K562 (cell line): ENCODE data around the gene CNDP1. TPM values are rescaled to one million over a fixed set of nuclear protein-coding genes. Genes with fewer than 3 reads are reported as not detected.

ENCODE experiments used
- ATAC-seq: fragments of 200-7000 bp; cut with Tn5 transposase; 3 replicates; pipeline ENCODE4 v1.9.1; 2020; ENCODE audit warnings: moderate library complexity
- BruUV-seq: library from RNA; stranded (reverse); fragments of 400-500 nt; replicated peaks from 2 replicates; lab custom pipeline; 2021; lab: Mats Ljungman, UMichigan
- CTCF ChIA-PET: fragments of 300-600 bp; formaldehyde crosslinking; extraction: SDS; loops from one replicate; lab custom pipeline; 2021; ENCODE audit warnings: low intra/inter-chr PET ratio; lab: Yijun Ruan, JAX
- POLR2A ChIA-PET: fragments of 300-600, 350-650 bp; sonication (Branson Sonifier 250); formaldehyde crosslinking; extraction: SDS; loops from one replicate; lab custom pipeline; 2021; ENCODE audit warnings: antibody characterized with exemption, inconsistent platforms; lab: Yijun Ruan, JAX
- DNase-seq, 4 experiments: peaks; one replicate each; pipeline versions ENCODE4 v3.0.0 to v3.0.0-alpha.2; 2011 to 2018; ENCODE audit warnings: low spot score in 3 of 4, mixed read lengths in 3 of 4; ENCODE audit errors: extremely low read depth in 1 of 4
- FAIRE-seq: peaks from 2 replicates; lab custom pipeline; 2011; peaks lifted over from hg19 to GRCh38; lab: Jason Lieb, UNC
- H2AFZ ChIP-seq: 2 replicates; pipeline ENCODE4 v1.6.0; 2011; ENCODE audit warnings: low read depth, low read length, control low read depth, inconsistent platforms
- H3K27ac ChIP-seq: fragments of 200-600 bp; 3 replicates; pipeline ENCODE4 v1.8.0; 2011; ENCODE audit warnings: low read depth, mild to moderate bottlenecking, control low read depth, inconsistent platforms, low read length, moderate library complexity, mixed read lengths; ENCODE audit errors: extremely low read depth
- H3K27me3 ChIP-seq, 2 experiments: fragments of 300-600 bp in 1 of 2; 2 replicates in 1 of 2; 3 replicates in 1 of 2; pipeline versions ENCODE4 v1.6.0 to v1.8.0; 2011; ENCODE audit warnings: inconsistent platforms in 2 of 2, low read length in 2 of 2, mild to moderate bottlenecking in 1 of 2, mixed read lengths in 1 of 2, moderate library complexity in 1 of 2; ENCODE audit not compliant: control insufficient read depth in 2 of 2, insufficient read depth in 2 of 2
- H3K36me3 ChIP-seq: fragments of 300-600 bp; 3 replicates; pipeline ENCODE4 v1.8.0; 2011; ENCODE audit warnings: mild to moderate bottlenecking, low read length, inconsistent platforms; ENCODE audit not compliant: control insufficient read depth, insufficient read depth
- H3K4me1 ChIP-seq, 2 experiments: fragments of 200-600 bp in 1 of 2; replicated peaks in 1 of 2; 2 replicates in 1 of 2; 3 replicates in 1 of 2; pipeline versions ENCODE4 v1.5.1 to v1.8.0; 2011; ENCODE audit warnings: inconsistent platforms in 2 of 2, low read length in 2 of 2, mild to moderate bottlenecking in 1 of 2, mixed read lengths in 1 of 2, moderate library complexity in 1 of 2; ENCODE audit not compliant: control insufficient read depth in 2 of 2, insufficient read depth in 2 of 2
- H3K4me2 ChIP-seq: 2 replicates; pipeline ENCODE4 v1.6.1; 2011; ENCODE audit warnings: low read length, control low read depth, inconsistent platforms, mixed read lengths; ENCODE audit not compliant: insufficient read depth
- H3K4me3 ChIP-seq: fragments of 200-600 bp; sonication (generic), shearing (Covaris generic); 2 replicates; pipeline ENCODE4 v1.5.1; 2016; ENCODE audit warnings: control low read depth, inconsistent platforms
- H3K79me2 ChIP-seq: fragments of 200-600 bp; 3 replicates; pipeline ENCODE4 v1.8.0; 2011; ENCODE audit warnings: low read length, inconsistent platforms; ENCODE audit not compliant: control insufficient read depth, insufficient read depth
- H3K9ac ChIP-seq, 2 experiments: 2 replicates each; pipeline versions ENCODE4 v1.6.0 to v1.6.1; 2011; ENCODE audit warnings: low read depth in 2 of 2, low read length in 2 of 2, control low read depth in 1 of 2, inconsistent platforms in 1 of 2, mild to moderate bottlenecking in 1 of 2, mixed read lengths in 1 of 2; ENCODE audit not compliant: insufficient read depth in 1 of 2
- H3K9me1 ChIP-seq: one replicate; pipeline ENCODE4 v1.6.0; 2011; ENCODE audit warnings: inconsistent platforms, mild to moderate bottlenecking, low read length, moderate library complexity; ENCODE audit not compliant: control insufficient read depth, insufficient read depth
- H3K9me3 ChIP-seq: replicated peaks from 2 replicates; pipeline ENCODE4 v1.5.1; 2011; ENCODE audit warnings: low read depth, low read length, inconsistent platforms; ENCODE audit not compliant: control insufficient read depth, insufficient read depth
- H4K20me1 ChIP-seq: replicated peaks from 2 replicates; pipeline ENCODE4 v1.6.1; 2011; ENCODE audit warnings: low read length, inconsistent platforms, mixed read lengths; ENCODE audit not compliant: control insufficient read depth, insufficient read depth
- FOSL1 ChIP-seq: fragments of 200-800 bp; sonication (Bioruptor generic); conservative IDR thresholded peaks from 2 replicates; pipeline ENCODE4 v1.6.1; 2016; ENCODE audit warnings: missing genetic modification characterization, missing compliant biosample characterization
- HIVEP1 ChIP-seq: fragments of 250-450 bp; sonication (Bioruptor Pico); IDR thresholded peaks from 2 replicates; pipeline ENCODE4 v1.4.0; 2020; ENCODE audit warnings: mild to moderate bottlenecking
- MCM3 ChIP-seq: fragments of 450-650 bp; IDR thresholded peaks from 2 replicates; pipeline ENCODE4 v1.6.1; 2016
- NFE2L1 ChIP-seq: fragments of 450-650 bp; IDR thresholded peaks from 2 replicates; pipeline ENCODE4 v1.6.1; 2016; ENCODE audit warnings: missing genetic modification characterization, low read depth, mild to moderate bottlenecking, missing compliant biosample characterization, moderate library complexity, borderline replicate concordance
- SAFB2 ChIP-seq: fragments of 200-400 bp; formaldehyde crosslinking; IDR thresholded peaks from 2 replicates; pipeline ENCODE4 v1.6.1; 2018; ENCODE audit warnings: borderline replicate concordance, low read length, low read depth, moderate library complexity; ENCODE audit not compliant: severe bottlenecking
- SMAD4 ChIP-seq: fragments of 250-450 bp; sonication (Bioruptor Pico); conservative IDR thresholded peaks from 2 replicates; pipeline ENCODE4 v1.8.0; 2021; ENCODE audit warnings: inconsistent platforms, mild to moderate bottlenecking, moderate library complexity
- SP2 ChIP-seq: IDR thresholded peaks from 2 replicates; pipeline ENCODE4 v1.6.1; 2011; ENCODE audit warnings: mild to moderate bottlenecking, low read depth, low read length, moderate library complexity; ENCODE audit not compliant: poor library complexity, severe bottlenecking; ENCODE audit errors: extremely low read depth
- WHSC1 ChIP-seq: IDR thresholded peaks from one replicate; pipeline ENCODE4 v1.6.1; 2012; ENCODE audit warnings: low read length, control low read depth, inconsistent platforms
- ZNF316 ChIP-seq: fragments of 450-650 bp; IDR thresholded peaks from 2 replicates; pipeline ENCODE4 v1.6.1; 2016
- WGBS: fragments of 100-300 bp; shearing (Covaris generic); methylation state at CpG from one replicate; pipeline ENCODE4 v1.1.6; 2016; ENCODE audit warnings: low coverage, mixed read lengths; ENCODE audit not compliant: insufficient coverage; ENCODE audit errors: missing lambda C conversion rate; 5-methylcytosine and 5-hydroxymethylcytosine counted together
- in situ Hi-C: fragments of 300-500 bp; cut with MboI; formaldehyde crosslinking; loops from 4 replicates; pipeline ENCODE4 v1.15.0; 2018; ENCODE audit warnings: inconsistent platforms, mixed read lengths
- intact Hi-C: fragments of 100-400 bp; cut with micrococcal nuclease; formaldehyde crosslinking; loops from 2 replicates; pipeline ENCODE4 v1.14.2; 2022
- polyA plus RNA-seq, 8 experiments: library from polyadenylated mRNA; depleted of rRNA in 4 of 8; stranded (reverse) in 5 of 8; unstranded in 3 of 8; fragments of >200 nt; fragmentation: Nextera tagmentation in 2 of 8; fragmentation: Illumina TruSeq in 1 of 8; extraction: Ambion mirVana in 2 of 8; extraction: Trizol in 1 of 8; gene quantifications; 2 replicates each; pipeline versions ENCODE4 v1.2.1 to v1.2.3, GENCODE V29; 2011 to 2014; ENCODE audit warnings: inconsistent platforms in 1 of 8, missing spikeins in 1 of 8
- total RNA-seq, 7 experiments: library from RNA; depleted of rRNA in 6 of 7; stranded (reverse); fragments of >200 nt in 6 of 7; fragmentation: Illumina TruSeq in 2 of 7; extraction: Trizol in 2 of 7; gene quantifications; 2 replicates each; pipeline versions ENCODE4 v1.2.1 to v1.2.3, GENCODE V29; 2011 to 2021; ENCODE audit warnings: low replicate concordance in 1 of 7
- TF ChIP-seq, protein P1 (sequence below): fragments of 200-800 bp; sonication (Bioruptor generic); IDR thresholded peaks from 2 replicates; pipeline ENCODE4 v1.6.1; 2017; ENCODE audit warnings: missing genetic modification characterization, missing compliant biosample characterization
- TF ChIP-seq, protein P2 (sequence below): fragments of 250-450 bp; sonication (Bioruptor Pico); IDR thresholded peaks from 2 replicates; pipeline ENCODE4 v1.9.0; 2021; ENCODE audit warnings: mild to moderate bottlenecking, inconsistent platforms
- TF ChIP-seq, protein P3 (sequence below): fragments of 450-650 bp; formaldehyde crosslinking; IDR thresholded peaks from 2 replicates; pipeline ENCODE4 v1.4.0; 2020; ENCODE audit warnings: mild to moderate bottlenecking, mixed read lengths

Gene CNDP1
- total and polyA plus RNA-seq, 9 of the 15 experiments (the other 6 are each of a cell fraction or from before 2014, with no cell fraction given): not detected

DNA sequence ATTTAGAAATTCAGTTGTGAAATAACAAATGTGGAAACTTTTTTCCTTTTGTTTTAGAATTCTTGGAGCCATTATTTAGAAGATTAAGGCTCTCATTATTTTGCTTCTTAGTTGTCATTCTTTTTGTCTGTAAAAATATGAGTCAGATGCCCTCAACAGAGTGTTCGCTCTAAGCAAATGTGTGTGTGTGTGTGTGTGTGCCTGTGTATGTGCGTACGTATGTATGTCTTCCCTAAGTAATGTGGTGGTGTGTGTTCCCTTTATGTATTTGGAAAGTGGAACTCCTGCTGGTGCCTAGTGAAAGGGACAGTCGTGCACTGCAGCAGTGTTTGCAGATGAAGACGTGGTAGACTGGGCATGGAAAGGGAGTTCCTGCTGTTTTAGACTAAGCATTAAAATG is 90.9 kb downstream of the CNDP1 start:
- 78% methylated on average over 4 of the region's 5 CpGs for WGBS
- Histone ChIP-seq H3K9ac (no peak overlapping the region), H3K79me2 (peaks cover 7% of the 10 kb centered on the region; the same call in 2 of the 3 replicates), H3K27me3 (no peaks in the 10 kb centered on the region), H3K4me2 (no peak overlapping the region), H3K27ac (no peak overlapping the region), H2AFZ (no peak overlapping the region), H3K36me3 (no peaks in the 10 kb centered on the region), H3K9me3 (no peaks in the 10 kb centered on the region), H3K4me3 (no peak overlapping the region), H3K9me1 (no peaks in the 10 kb centered on the region), H4K20me1 (no peaks in the 10 kb centered on the region), H3K4me1 (no peaks in the 10 kb centered on the region)
- in situ Hi-C loops: no loop called here
- ATAC-seq: no peak
- BruUV-seq: no TSS peak
- no peak for DNase-seq
- ChIA-PET POLR2A (no interaction called here), CTCF (no interaction called here)
- no peak for FAIRE-seq
- TF ChIP-seq FOSL1 (tag): no peak
- TF ChIP-seq WHSC1: no peak
- TF ChIP-seq SMAD4 (CRISPR knock-in tag): no peak
- TF ChIP-seq, protein P1, sequence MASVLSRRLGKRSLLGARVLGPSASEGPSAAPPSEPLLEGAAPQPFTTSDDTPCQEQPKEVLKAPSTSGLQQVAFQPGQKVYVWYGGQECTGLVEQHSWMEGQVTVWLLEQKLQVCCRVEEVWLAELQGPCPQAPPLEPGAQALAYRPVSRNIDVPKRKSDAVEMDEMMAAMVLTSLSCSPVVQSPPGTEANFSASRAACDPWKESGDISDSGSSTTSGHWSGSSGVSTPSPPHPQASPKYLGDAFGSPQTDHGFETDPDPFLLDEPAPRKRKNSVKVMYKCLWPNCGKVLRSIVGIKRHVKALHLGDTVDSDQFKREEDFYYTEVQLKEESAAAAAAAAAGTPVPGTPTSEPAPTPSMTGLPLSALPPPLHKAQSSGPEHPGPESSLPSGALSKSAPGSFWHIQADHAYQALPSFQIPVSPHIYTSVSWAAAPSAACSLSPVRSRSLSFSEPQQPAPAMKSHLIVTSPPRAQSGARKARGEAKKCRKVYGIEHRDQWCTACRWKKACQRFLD (CRISPR knock-in tag): no peak
- TF ChIP-seq, protein P2, sequence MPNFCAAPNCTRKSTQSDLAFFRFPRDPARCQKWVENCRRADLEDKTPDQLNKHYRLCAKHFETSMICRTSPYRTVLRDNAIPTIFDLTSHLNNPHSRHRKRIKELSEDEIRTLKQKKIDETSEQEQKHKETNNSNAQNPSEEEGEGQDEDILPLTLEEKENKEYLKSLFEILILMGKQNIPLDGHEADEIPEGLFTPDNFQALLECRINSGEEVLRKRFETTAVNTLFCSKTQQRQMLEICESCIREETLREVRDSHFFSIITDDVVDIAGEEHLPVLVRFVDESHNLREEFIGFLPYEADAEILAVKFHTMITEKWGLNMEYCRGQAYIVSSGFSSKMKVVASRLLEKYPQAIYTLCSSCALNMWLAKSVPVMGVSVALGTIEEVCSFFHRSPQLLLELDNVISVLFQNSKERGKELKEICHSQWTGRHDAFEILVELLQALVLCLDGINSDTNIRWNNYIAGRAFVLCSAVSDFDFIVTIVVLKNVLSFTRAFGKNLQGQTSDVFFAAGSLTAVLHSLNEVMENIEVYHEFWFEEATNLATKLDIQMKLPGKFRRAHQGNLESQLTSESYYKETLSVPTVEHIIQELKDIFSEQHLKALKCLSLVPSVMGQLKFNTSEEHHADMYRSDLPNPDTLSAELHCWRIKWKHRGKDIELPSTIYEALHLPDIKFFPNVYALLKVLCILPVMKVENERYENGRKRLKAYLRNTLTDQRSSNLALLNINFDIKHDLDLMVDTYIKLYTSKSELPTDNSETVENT (CRISPR knock-in tag): no peak
- TF ChIP-seq, protein P3, sequence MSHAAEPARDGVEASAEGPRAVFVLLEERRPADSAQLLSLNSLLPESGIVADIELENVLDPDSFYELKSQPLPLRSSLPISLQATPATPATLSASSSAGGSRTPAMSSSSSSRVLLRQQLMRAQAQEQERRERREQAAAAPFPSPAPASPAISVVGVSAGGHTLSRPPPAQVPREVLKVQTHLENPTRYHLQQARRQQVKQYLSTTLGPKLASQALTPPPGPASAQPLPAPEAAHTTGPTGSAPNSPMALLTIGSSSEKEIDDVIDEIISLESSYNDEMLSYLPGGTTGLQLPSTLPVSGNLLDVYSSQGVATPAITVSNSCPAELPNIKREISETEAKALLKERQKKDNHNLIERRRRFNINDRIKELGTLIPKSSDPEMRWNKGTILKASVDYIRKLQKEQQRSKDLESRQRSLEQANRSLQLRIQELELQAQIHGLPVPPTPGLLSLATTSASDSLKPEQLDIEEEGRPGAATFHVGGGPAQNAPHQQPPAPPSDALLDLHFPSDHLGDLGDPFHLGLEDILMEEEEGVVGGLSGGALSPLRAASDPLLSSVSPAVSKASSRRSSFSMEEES: no peak
- TF ChIP-seq NFE2L1 (tag): no peak
- no peak for TF ChIP-seq MCM3
- no peak for TF ChIP-seq SAFB2
- no peak for TF ChIP-seq ZNF316
- TF ChIP-seq HIVEP1 (CRISPR knock-in tag): no peak
- TF ChIP-seq SP2: no peak
- intact Hi-C loops: no loop called here
